Measurements from ENCODE around the gene GSG1L2.

DNA sequence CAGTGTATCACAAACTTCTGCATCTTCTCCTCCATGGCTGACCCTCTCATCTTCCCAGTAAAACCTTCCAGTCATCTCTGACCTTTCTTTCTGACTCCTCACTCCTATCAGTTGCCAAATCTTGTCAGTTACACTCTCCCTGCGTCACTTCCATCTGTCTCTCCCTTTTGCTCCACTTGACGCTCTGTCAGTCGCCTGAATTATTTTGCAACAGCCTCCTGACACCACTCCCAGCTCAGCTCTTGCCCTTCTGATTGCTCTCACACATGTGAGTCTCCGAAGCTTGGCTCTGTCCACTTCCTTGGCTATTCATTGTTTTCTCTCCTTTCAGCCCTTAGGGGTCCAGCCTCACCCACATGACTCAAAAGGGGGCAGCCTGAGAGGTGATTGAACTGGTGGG is 58.2 kb downstream of the GSG1L2 start:
- TF ChIP-seq, protein P1, sequence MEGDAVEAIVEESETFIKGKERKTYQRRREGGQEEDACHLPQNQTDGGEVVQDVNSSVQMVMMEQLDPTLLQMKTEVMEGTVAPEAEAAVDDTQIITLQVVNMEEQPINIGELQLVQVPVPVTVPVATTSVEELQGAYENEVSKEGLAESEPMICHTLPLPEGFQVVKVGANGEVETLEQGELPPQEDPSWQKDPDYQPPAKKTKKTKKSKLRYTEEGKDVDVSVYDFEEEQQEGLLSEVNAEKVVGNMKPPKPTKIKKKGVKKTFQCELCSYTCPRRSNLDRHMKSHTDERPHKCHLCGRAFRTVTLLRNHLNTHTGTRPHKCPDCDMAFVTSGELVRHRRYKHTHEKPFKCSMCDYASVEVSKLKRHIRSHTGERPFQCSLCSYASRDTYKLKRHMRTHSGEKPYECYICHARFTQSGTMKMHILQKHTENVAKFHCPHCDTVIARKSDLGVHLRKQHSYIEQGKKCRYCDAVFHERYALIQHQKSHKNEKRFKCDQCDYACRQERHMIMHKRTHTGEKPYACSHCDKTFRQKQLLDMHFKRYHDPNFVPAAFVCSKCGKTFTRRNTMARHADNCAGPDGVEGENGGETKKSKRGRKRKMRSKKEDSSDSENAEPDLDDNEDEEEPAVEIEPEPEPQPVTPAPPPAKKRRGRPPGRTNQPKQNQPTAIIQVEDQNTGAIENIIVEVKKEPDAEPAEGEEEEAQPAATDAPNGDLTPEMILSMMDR (IDR thresholded peaks at IDR 0.05; ENCODE audit: low read length): no peak
- TF ChIP-seq EZH2 (IDR thresholded peaks at IDR 0.05; ENCODE audit: borderline replicate concordance, low read length): no peak
